DOHH2 (cell line): Measurements from ENCODE around the gene IGF2BP2.

Experiments
- H3F3A ChIP-seq: fragments of 200-600 bp; sonication (generic), shearing (Covaris generic); 2 replicates; pipeline ENCODE4 v1.6.0; 2016; ENCODE audit warnings: antibody characterized with exemption, mild to moderate bottlenecking; ENCODE audit not compliant: control insufficient read depth, insufficient read depth
- H3K27ac ChIP-seq: fragments of 200-600 bp; sonication (generic); 2 replicates; pipeline ENCODE4 v1.5.1; 2014; ENCODE audit warnings: low read depth, mild to moderate bottlenecking, low read length, moderate library complexity
- H3K27me3 ChIP-seq: fragments of 200-600 bp; sonication (generic); 2 replicates; pipeline ENCODE4 v1.6.1; 2014; ENCODE audit warnings: mild to moderate bottlenecking, low read length, mixed read lengths; ENCODE audit not compliant: control insufficient read depth
- H3K36me3 ChIP-seq: fragments of 200-600 bp; sonication (generic); 2 replicates; pipeline ENCODE4 v1.6.1; 2014; ENCODE audit warnings: mild to moderate bottlenecking, low read length, moderate library complexity, mixed read lengths; ENCODE audit not compliant: control insufficient read depth
- H3K4me1 ChIP-seq: fragments of 200-600 bp; sonication (generic); 2 replicates; pipeline ENCODE4 v1.6.1; 2014; ENCODE audit warnings: mild to moderate bottlenecking, low read length, mixed read lengths; ENCODE audit not compliant: control insufficient read depth
- H3K4me2 ChIP-seq: fragments of 200-600 bp; sonication (generic); 2 replicates; pipeline ENCODE4 v1.6.0; 2014; ENCODE audit warnings: mild to moderate bottlenecking, low read length, moderate library complexity
- H3K4me3 ChIP-seq: fragments of 200-600 bp; sonication (generic); 2 replicates; pipeline ENCODE4 v1.5.1; 2014; ENCODE audit warnings: mild to moderate bottlenecking, low read length, mixed read lengths
- H3K79me2 ChIP-seq: fragments of 200-600 bp; sonication (generic); 2 replicates; pipeline ENCODE4 v1.6.1; 2014; ENCODE audit warnings: mild to moderate bottlenecking, low read length, mixed read lengths; ENCODE audit not compliant: control insufficient read depth
- H3K9me2 ChIP-seq: fragments of 200-600 bp; sonication (generic); replicated peaks from 2 replicates; pipeline ENCODE4 v1.6.1; 2014; ENCODE audit warnings: mild to moderate bottlenecking, low read length, mixed read lengths; ENCODE audit not compliant: control insufficient read depth
- H3K9me3 ChIP-seq: fragments of 200-600 bp; sonication (generic); 2 replicates; pipeline ENCODE4 v1.6.1; 2014; ENCODE audit warnings: antibody characterized with exemption, low read length, mixed read lengths; ENCODE audit not compliant: control insufficient read depth, insufficient read depth
- H4K20me1 ChIP-seq: fragments of 200-600 bp; sonication (generic); 2 replicates; pipeline ENCODE4 v1.6.0; 2014; ENCODE audit warnings: low read depth, mild to moderate bottlenecking, antibody characterized with exemption, low read length, moderate library complexity; ENCODE audit not compliant: control insufficient read depth, insufficient read depth
- CTCF ChIP-seq: fragments of 200-600 bp; sonication (generic); IDR thresholded peaks from one replicate; pipeline ENCODE4 v1.5.1; 2014; ENCODE audit warnings: antibody characterized with exemption, mild to moderate bottlenecking, low read depth, low read length; ENCODE audit not compliant: poor library complexity, severe bottlenecking
- EZH2phosphoT487 ChIP-seq: fragments of 200-600 bp; sonication (generic); IDR thresholded peaks from 2 replicates; pipeline ENCODE4 v1.6.1; 2017; ENCODE audit warnings: borderline replicate concordance, mild to moderate bottlenecking, antibody characterized with exemption, low read length, moderate library complexity, mixed read lengths

IGF2BP2 gene

GRCh38 chr3:185825006-185825638, at the start of gene IGF2BP2:
Gene IGF2BP2 (minus strand): TSS chr3:185825042. CDS start chr3:185824960, 82 bp downstream.
- no peak for TF ChIP-seq EZH2phosphoT487
- TF ChIP-seq CTCF = no peak
- Histone ChIP-seq H3F3A (no peaks in the 10 kb centered on the region), H3K9me2 (no peaks in the 10 kb centered on the region), H3K79me2 (no peaks in the 10 kb centered on the region), H3K9me3 (no peaks in the 10 kb centered on the region), H3K4me1 (no peaks in the 10 kb centered on the region; the same call in 1 of the 2 replicates), H3K27ac (no peak within 1 kb of the TSS), H3K27me3 (peaks cover 77% of the 10 kb centered on the region), H3K4me3 (peak within 1 kb of the TSS; percentile 41; the same call in 1 of the 2 replicates), H4K20me1 (no peaks in the 10 kb centered on the region), H3K4me2 (peak within 1 kb of the TSS; percentile 58), H3K36me3 (no peaks in the 10 kb centered on the region)

GRCh38 chr3:185874119-185874518, 49.3 kb upstream of the IGF2BP2 start:
- H3K36me3 ChIP-seq = no peaks in the 10 kb centered on the region
- no peak overlapping the region for H3K4me3 ChIP-seq
- no peaks in the 10 kb centered on the region for H3F3A ChIP-seq
- H3K4me2 ChIP-seq = no peak overlapping the region
- H3K4me1 ChIP-seq = 0 out of 2 replicates have a peak, but pooled peaks cover 3% of the 10 kb centered on the region
- H3K79me2 ChIP-seq = no peaks in the 10 kb centered on the region
- H3K9me3 ChIP-seq = no peaks in the 10 kb centered on the region
- H4K20me1 ChIP-seq = no peaks in the 10 kb centered on the region
- no peaks in the 10 kb centered on the region for H3K9me2 ChIP-seq
- no peak overlapping the region for H3K27ac ChIP-seq
- TF ChIP-seq EZH2phosphoT487 (no peak), CTCF (no peak)
- H3K27me3 ChIP-seq = peaks cover 4% of the 10 kb centered on the region; the same call in 1 of the 2 replicates

- H3K27ac ChIP-seq = no peak overlapping the region
- H3K4me1 ChIP-seq = no peaks in the 10 kb centered on the region
- H3K36me3 ChIP-seq = no peaks in the 10 kb centered on the region
- no peak overlapping the region for H3K4me3 ChIP-seq
- no peaks in the 10 kb centered on the region for H4K20me1 ChIP-seq
- TF ChIP-seq EZH2phosphoT487 (no peak), CTCF (no peak)
- no peaks in the 10 kb centered on the region for H3K79me2 ChIP-seq
- no peaks in the 10 kb centered on the region for H3K9me3 ChIP-seq
- no peaks in the 10 kb centered on the region for H3K9me2 ChIP-seq
- no peak overlapping the region for H3K4me2 ChIP-seq
- no peaks in the 10 kb centered on the region for H3F3A ChIP-seq
- H3K27me3 ChIP-seq = peaks cover 22% of the 10 kb centered on the region
Measured at GRCh38 chr3:185867650-185868049, 42.8 kb upstream of the IGF2BP2 start.
